Mesendoderm (in vitro differentiated cells): ENCODE results near the gene SMARCD1.

ENCODE experiments used
- DNase-seq: peaks from one replicate; pipeline ENCODE4 v3.0.0; 2013
- H2AK5ac ChIP-seq: 2 replicates; pipeline ENCODE4 v1.6.1; 2013; ENCODE audit warnings: low read length, inconsistent platforms
- H2BK120ac ChIP-seq: 2 replicates; pipeline ENCODE4 v1.6.1; 2013; ENCODE audit warnings: low read depth, mild to moderate bottlenecking, low read length, moderate library complexity, mixed read lengths
- H2BK15ac ChIP-seq: replicated peaks from 2 replicates; pipeline ENCODE4 v1.6.1; 2013; ENCODE audit warnings: low read depth, mild to moderate bottlenecking, moderate library complexity
- H2BK5ac ChIP-seq: 2 replicates; pipeline ENCODE4 v1.6.1; 2013; ENCODE audit warnings: low read length, inconsistent platforms
- H3K18ac ChIP-seq: 2 replicates; pipeline ENCODE4 v1.6.1; 2013; ENCODE audit warnings: mild to moderate bottlenecking, low read length, mixed read lengths
- H3K23ac ChIP-seq: one replicate; pipeline ENCODE4 v1.6.1; 2013; ENCODE audit warnings: low read length
- H3K27ac ChIP-seq: 2 replicates; pipeline ENCODE4 v1.5.1; 2013; ENCODE audit warnings: low read depth, mild to moderate bottlenecking, inconsistent platforms, low read length, moderate library complexity
- H3K27me3 ChIP-seq: 2 replicates; pipeline ENCODE4 v1.6.1; 2013; ENCODE audit warnings: low read length, control low read depth, mild to moderate bottlenecking, inconsistent platforms; ENCODE audit not compliant: insufficient read depth, poor library complexity
- H3K36me3 ChIP-seq: 2 replicates; pipeline ENCODE4 v1.6.1; 2013; ENCODE audit warnings: low read length, inconsistent platforms; ENCODE audit not compliant: control insufficient read depth, insufficient read depth
- H3K4ac ChIP-seq: one replicate; pipeline ENCODE4 v1.6.1; 2013; ENCODE audit warnings: low read depth, mild to moderate bottlenecking, low read length, moderate library complexity
- H3K4me1 ChIP-seq: 2 replicates; pipeline ENCODE4 v1.6.1; 2013; ENCODE audit warnings: low read depth, low read length, inconsistent platforms; ENCODE audit not compliant: control insufficient read depth
- H3K4me2 ChIP-seq: 2 replicates; pipeline ENCODE4 v1.6.1; 2013; ENCODE audit warnings: low read length
- H3K4me3 ChIP-seq: 2 replicates; pipeline ENCODE4 v1.5.1; 2013; ENCODE audit warnings: mild to moderate bottlenecking, low read length
- H3K56ac ChIP-seq: one replicate; pipeline ENCODE4 v1.6.1; 2013; ENCODE audit warnings: low read length
- H3K79me1 ChIP-seq: 2 replicates; pipeline ENCODE4 v1.6.1; 2013; ENCODE audit warnings: low read length, inconsistent platforms
- H3K79me2 ChIP-seq: 2 replicates; pipeline ENCODE4 v1.6.1; 2013; ENCODE audit warnings: mild to moderate bottlenecking, low read length; ENCODE audit not compliant: control insufficient read depth, insufficient read depth
- H3K9ac ChIP-seq: 2 replicates; pipeline ENCODE4 v1.6.1; 2013; ENCODE audit warnings: low read length, inconsistent platforms
- H4K5ac ChIP-seq: one replicate; pipeline ENCODE4 v1.6.1; 2013; ENCODE audit warnings: low read length
- H4K8ac ChIP-seq: one replicate; pipeline ENCODE4 v1.6.1; 2013; ENCODE audit warnings: low read depth, mild to moderate bottlenecking, control low read depth, low read length, moderate library complexity
- WGBS: extraction: QIAGEN DNeasy Blood & Tissue Kit; methylation state at CpG from one replicate; pipeline ENCODE4 v1.1.7; 2013; ENCODE audit warnings: low lambda C conversion rate, missing lambda C conversion rate; ENCODE audit not compliant: insufficient coverage; ENCODE audit errors: extremely low coverage; 5-methylcytosine and 5-hydroxymethylcytosine counted together

The SMARCD1 gene

DNA sequence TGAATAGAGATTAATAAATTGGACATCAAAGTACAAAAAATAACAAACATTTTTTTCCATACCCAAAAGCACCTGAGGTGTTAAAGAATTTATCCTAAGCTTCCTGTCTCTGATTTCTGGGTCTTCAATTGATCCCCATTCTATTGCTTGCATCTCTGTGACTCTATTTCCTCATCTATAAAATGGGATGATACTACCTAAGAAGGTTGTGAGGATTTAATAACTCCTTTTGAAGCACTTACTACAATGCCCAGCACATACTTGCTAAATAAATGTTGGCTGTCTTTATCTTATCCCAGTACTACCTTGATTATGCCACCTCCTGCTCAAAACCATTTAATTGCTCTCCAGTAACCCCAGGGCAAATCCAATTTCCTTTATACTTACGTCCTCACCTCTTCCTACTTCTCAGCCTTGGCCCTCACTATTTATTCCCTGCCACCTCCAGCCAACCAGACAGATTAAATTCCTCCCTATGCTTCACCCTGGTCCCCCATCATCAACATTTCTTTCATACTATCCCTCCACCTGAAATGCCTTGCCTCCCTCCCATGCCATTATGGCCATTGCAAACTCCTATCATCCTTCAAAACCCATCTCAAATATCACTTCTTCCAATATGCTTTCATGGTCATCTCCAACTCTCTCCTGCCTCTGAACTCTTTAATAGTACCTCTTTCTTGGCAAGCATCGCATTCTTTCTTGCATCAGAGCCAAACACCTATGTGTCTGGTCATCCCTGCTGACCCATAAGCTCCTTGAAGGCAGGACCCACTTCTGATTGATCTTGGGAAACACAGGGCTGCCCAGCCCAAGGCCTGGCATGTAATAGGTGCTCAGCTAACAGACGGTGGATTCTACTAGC, 35.7 kb upstream of the SMARCD1 start:
- no CpG with 5 or more reads among the region's 3 CpGs for WGBS
- peak overlapping the region; percentile 71 for H4K5ac ChIP-seq
- no peak overlapping the region for H3K4me2 ChIP-seq
- H2BK15ac ChIP-seq, result no peak overlapping the region
- DNase-seq, result no peak
- no peaks in the 10 kb centered on the region for H3K79me2 ChIP-seq
- no peaks in the 10 kb centered on the region for H3K36me3 ChIP-seq
- H3K79me1 ChIP-seq, result no peaks in the 10 kb centered on the region
- peak overlapping the region; percentile 43 for H2AK5ac ChIP-seq
- H2BK120ac ChIP-seq, result no peak overlapping the region
- H3K9ac ChIP-seq, result peak overlapping the region; percentile 63
- H3K23ac ChIP-seq, result peak overlapping the region; percentile 9
- H4K8ac ChIP-seq, result no peak overlapping the region
- H3K4me1 ChIP-seq, result peaks cover 12% of the 10 kb centered on the region
- H3K27me3 ChIP-seq, result no peaks in the 10 kb centered on the region
- no peak overlapping the region for H3K18ac ChIP-seq
- H3K27ac ChIP-seq, result no peak overlapping the region
- no peak overlapping the region for H3K4ac ChIP-seq
- H2BK5ac ChIP-seq, result no peak overlapping the region
- H3K4me3 ChIP-seq, result no peak overlapping the region
- H3K56ac ChIP-seq, result peak overlapping the region; percentile 87

DNA sequence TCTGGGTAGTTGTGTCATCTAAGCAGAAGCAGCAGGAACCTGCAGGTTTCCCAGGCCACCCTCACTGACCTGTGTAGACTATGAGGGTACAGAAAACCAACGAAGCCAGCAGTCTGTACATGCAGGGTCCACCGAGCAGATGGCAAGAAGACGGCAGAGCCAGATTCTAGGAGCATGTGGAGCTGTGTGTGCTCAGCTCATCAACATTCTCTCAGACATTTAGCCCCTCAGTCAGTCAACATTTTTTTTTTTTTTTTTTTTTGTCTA, 35.1 kb upstream of the SMARCD1 start:
- Histone ChIP-seq H3K56ac (peak overlapping the region; percentile 87), H3K27ac (no peak overlapping the region), H2AK5ac (peak overlapping the region; percentile 43), H4K8ac (no peak overlapping the region), H3K9ac (peak overlapping the region; percentile 63), H2BK15ac (no peak overlapping the region), H2BK5ac (no peak overlapping the region), H3K4me1 (peaks cover 12% of the 10 kb centered on the region), H3K4ac (no peak overlapping the region), H3K18ac (no peak overlapping the region), H2BK120ac (no peak overlapping the region), H3K79me2 (no peaks in the 10 kb centered on the region), H3K27me3 (no peaks in the 10 kb centered on the region), H3K23ac (peak overlapping the region; percentile 9), H3K36me3 (no peaks in the 10 kb centered on the region), H4K5ac (no peak overlapping the region), H3K79me1 (no peaks in the 10 kb centered on the region), H3K4me2 (no peak overlapping the region), H3K4me3 (no peak overlapping the region)
- WGBS, result no CpG with 5 or more reads among the region's 3 CpGs
- DNase-seq, result no peak

DNA sequence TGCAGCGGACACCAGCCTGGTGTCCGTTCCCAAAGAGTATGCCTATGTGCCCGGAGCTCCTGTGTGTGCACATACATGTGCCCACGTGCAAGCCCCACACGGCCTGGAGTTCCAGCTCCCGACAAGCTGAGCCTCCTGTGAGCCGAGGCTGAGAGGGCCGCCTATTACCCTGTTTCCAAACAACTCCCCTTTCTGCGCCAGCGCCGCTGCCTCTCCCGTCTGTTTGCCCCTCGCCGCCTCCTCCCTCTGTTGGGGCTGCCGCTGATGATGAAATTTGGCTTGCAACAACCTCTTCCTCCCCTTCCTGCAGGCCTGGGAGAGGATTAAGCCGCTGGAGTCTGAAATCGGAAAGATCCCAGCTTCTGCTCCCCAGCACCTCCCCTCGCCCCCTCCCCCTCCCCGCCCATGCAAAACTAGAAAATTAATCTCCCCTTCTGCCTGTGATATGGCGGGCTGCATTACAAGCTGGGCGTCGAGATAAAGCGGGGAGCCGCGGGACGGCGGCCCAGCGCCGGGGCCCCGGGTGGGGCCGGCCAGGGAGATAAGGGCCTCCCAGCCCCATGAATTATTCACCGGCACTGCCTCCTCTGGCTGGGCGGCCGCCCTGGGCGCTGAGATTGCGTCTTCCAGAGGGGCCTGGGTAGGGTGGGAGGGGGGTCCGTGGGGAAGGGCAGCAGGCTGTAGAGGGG, 34.6 kb upstream of the SMARCD1 start:
- Histone ChIP-seq H2AK5ac (no peak overlapping the region), H2BK15ac (peak overlapping the region; percentile 7), H3K4me3 (no peak overlapping the region), H3K79me1 (no peaks in the 10 kb centered on the region), H3K56ac (peak overlapping the region; percentile 87), H3K36me3 (no peaks in the 10 kb centered on the region), H3K18ac (peak overlapping the region; percentile 70), H2BK120ac (peak overlapping the region; percentile 67), H4K8ac (no peak overlapping the region), H3K27ac (no peak overlapping the region), H2BK5ac (no peak overlapping the region), H3K4ac (peak overlapping the region; percentile 74), H3K4me2 (peak overlapping the region; percentile 9), H4K5ac (no peak overlapping the region), H3K23ac (no peak overlapping the region), H3K79me2 (no peaks in the 10 kb centered on the region), H3K9ac (peak overlapping the region; percentile 63), H3K4me1 (peaks cover 12% of the 10 kb centered on the region), H3K27me3 (no peaks in the 10 kb centered on the region)
- DNase-seq, result peak; percentile 89
- no CpG with 5 or more reads among the region's 37 CpGs for WGBS

DNA sequence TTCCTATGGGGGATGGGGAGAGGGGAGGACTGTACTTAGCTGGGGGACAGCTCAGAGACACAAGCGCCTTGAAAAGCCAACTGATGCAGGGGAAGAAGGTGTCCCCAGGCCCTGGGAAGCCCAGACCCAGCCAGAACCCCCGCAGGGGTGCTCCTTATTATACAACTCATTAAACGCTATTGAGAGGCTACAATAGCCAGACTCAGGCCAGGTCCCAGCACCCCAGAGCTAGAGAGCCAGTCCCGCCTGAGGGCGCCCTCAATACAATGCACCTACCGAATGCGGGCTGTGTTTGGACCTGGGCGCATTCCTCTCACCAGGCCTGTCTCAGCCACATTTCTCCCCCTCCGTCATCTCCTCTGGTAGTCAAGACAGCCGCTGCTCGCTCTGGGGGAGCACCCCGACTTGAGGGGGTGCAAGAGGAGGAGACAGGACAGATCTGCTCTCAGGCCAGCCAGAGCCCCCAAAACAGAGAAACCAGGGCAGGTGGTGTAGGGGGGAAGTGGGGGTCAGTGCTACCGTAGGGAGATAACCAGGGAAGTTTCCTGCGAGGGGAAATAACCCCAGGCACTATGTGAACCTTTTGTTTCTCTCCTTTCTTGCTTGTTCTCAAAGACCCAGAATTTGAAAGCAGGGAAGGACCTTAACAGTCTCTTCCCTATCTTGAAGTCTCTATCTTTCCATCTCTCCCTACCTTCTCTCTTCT, 33.9 kb upstream of the SMARCD1 start:
- Histone ChIP-seq H3K18ac (peak overlapping the region; percentile 70), H4K8ac (no peak overlapping the region), H3K4me3 (no peak overlapping the region), H3K23ac (peak overlapping the region; percentile 38), H2AK5ac (peak overlapping the region; percentile 29), H3K56ac (peak overlapping the region; percentile 87), H3K27ac (peak overlapping the region; percentile 51), H2BK120ac (no peak overlapping the region), H2BK5ac (peak overlapping the region; percentile 49), H3K4me1 (peaks cover 12% of the 10 kb centered on the region), H2BK15ac (peak overlapping the region; percentile 7), H3K9ac (peak overlapping the region; percentile 40), H3K4me2 (no peak overlapping the region), H3K4ac (peak overlapping the region; percentile 74), H4K5ac (no peak overlapping the region), H3K36me3 (no peaks in the 10 kb centered on the region), H3K79me1 (no peaks in the 10 kb centered on the region), H3K27me3 (no peaks in the 10 kb centered on the region), H3K79me2 (no peaks in the 10 kb centered on the region)
- no CpG with 5 or more reads among the region's 14 CpGs for WGBS
- peak; percentile 85 for DNase-seq

DNA sequence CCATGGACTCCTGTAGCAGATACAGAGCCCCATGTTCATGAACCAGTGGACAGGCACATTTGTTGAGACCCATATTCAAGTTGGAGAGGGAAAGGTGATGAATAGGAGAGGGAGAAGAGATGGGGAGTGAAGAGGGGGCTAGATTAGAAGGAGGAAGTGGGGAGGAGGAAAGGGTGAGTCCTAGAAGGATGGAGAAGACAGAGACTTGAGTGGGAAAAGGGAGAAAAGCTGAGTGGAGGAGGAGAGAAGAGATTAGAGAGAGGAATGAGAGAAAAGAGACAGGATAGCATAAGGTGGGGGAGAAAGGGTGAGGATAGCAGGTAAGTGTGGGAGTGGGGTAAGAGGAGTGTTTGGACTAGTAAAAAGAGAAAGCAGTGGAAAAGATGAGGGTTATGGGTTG, 32.6 kb upstream of the SMARCD1 start:
- H3K18ac ChIP-seq, result no peak overlapping the region
- no peaks in the 10 kb centered on the region for H3K36me3 ChIP-seq
- H2BK120ac ChIP-seq, result no peak overlapping the region
- no peak overlapping the region for H3K23ac ChIP-seq
- no peak overlapping the region for H3K56ac ChIP-seq
- no peak overlapping the region for H3K9ac ChIP-seq
- no peak overlapping the region for H2BK15ac ChIP-seq
- no peaks in the 10 kb centered on the region for H3K79me2 ChIP-seq
- no peak for DNase-seq
- H2AK5ac ChIP-seq, result peak overlapping the region; percentile 65
- H3K4ac ChIP-seq, result no peak overlapping the region
- H3K4me2 ChIP-seq, result no peak overlapping the region
- no peak overlapping the region for H3K27ac ChIP-seq
- H3K27me3 ChIP-seq, result no peaks in the 10 kb centered on the region
- H3K4me1 ChIP-seq, result peaks cover 15% of the 10 kb centered on the region
- H4K5ac ChIP-seq, result no peak overlapping the region
- H2BK5ac ChIP-seq, result no peak overlapping the region
- H4K8ac ChIP-seq, result no peak overlapping the region
- H3K4me3 ChIP-seq, result no peak overlapping the region
- H3K79me1 ChIP-seq, result no peaks in the 10 kb centered on the region
